Transverse colon (tissue), 4 donors: Measurements from ENCODE around the gene TMEM38A. TPM values are rescaled to one million over a fixed set of nuclear protein-coding genes. Genes with fewer than 3 reads are reported as not detected.

Experiments
- DNase-seq: peaks from one replicate; pipeline ENCODE4 v3.0.0-alpha.2; 2019
- H3K27ac ChIP-seq, 4 donors: fragments of 200-600 bp; sonication (generic); 2 replicates each; pipeline ENCODE4 v1.5.1; 2016 to 2018; ENCODE audit warnings: inconsistent platforms in 4 of 4
- H3K27me3 ChIP-seq: fragments of 200-600 bp; sonication (generic); 2 replicates; pipeline ENCODE4 v1.5.1; 2017; ENCODE audit warnings: inconsistent platforms
- H3K36me3 ChIP-seq, 4 donors: fragments of 200-600 bp; sonication (generic); 2 replicates each; pipeline ENCODE4 v1.5.1; 2017 to 2019; ENCODE audit warnings: inconsistent platforms in 4 of 4
- H3K4me1 ChIP-seq, 4 donors: fragments of 200-600 bp; sonication (generic); 2 replicates each; pipeline ENCODE4 v1.5.1; 2017 to 2020; ENCODE audit warnings: inconsistent platforms in 4 of 4
- H3K4me3 ChIP-seq, 4 donors: fragments of 200-600 bp; sonication (generic); 1 replicate in 1 of 4; 2 replicates in 3 of 4; pipeline versions ENCODE4 v1.5.1 to v1.6.1; 2017 to 2019; ENCODE audit warnings: inconsistent platforms in 4 of 4
- H3K9me3 ChIP-seq, 2 donors: fragments of 200-600 bp; sonication (generic); 2 replicates each; pipeline ENCODE4 v1.5.1; 2017 to 2019; ENCODE audit warnings: inconsistent platforms in 2 of 2
- EP300 ChIP-seq: sonication (generic); formaldehyde crosslinking; IDR thresholded peaks from one replicate; pipeline ENCODE4 v1.6.1; 2017; ENCODE audit warnings: antibody characterized with exemption, low read depth
- POLR2A ChIP-seq: fragments of 450-650 bp; IDR thresholded peaks from one replicate; pipeline ENCODE4 v1.6.1; 2016; ENCODE audit warnings: antibody characterized with exemption, mild to moderate bottlenecking, moderate library complexity
- POLR2AphosphoS5 ChIP-seq, 3 donors: sonication (generic); formaldehyde crosslinking; IDR thresholded peaks; one replicate each; pipeline ENCODE4 v1.6.1; 2016; ENCODE audit warnings: antibody characterized with exemption in 3 of 3
- WGBS, 2 donors: methylation state at CpG; one replicate each; pipeline ENCODE4 v1.1.5; 2018; ENCODE audit warnings: low coverage in 1 of 2; 5-methylcytosine and 5-hydroxymethylcytosine counted together
- in situ Hi-C, 4 donors: fragments of 200-750 bp; cut with MboI; loops; one replicate each; pipeline versions ENCODE4 v1.15.0 to v1.15.1; 2017; ENCODE audit warnings: low sequenced_read_pairs in 3 of 4, low pct_ligation_motif_present in 1 of 4, low pct_unique_long_range_greater_than_20kb in 1 of 4
- intact Hi-C: fragments of 100-400 bp; cut with DNase I; formaldehyde crosslinking; loops from one replicate; pipeline ENCODE4 v1.15.1; 2023; ENCODE audit warnings: low total_unique reads
- total RNA-seq, 4 donors: library from RNA; depleted of rRNA; stranded (reverse); fragments of >200 nt; gene quantifications; one replicate each; pipeline ENCODE4 v1.1.0, GENCODE V29; 2016
- TF ChIP-seq, protein P1 (sequence below), 5 experiments: fragments of 200-600 bp in 3 of 5; fragments of 450-650 bp in 2 of 5; sonication (generic) in 3 of 5; IDR thresholded peaks; 1 replicate in 2 of 5; 2 replicates in 3 of 5; pipeline ENCODE4 v1.5.1; 2016 to 2017; ENCODE audit warnings: antibody characterized with exemption in 5 of 5, inconsistent platforms in 3 of 5, mild to moderate bottlenecking in 2 of 5, moderate library complexity in 1 of 5

The TMEM38A gene
- total RNA-seq, 4 donors from 2014 or later = 0.40 to 9.7 (median 5.1) TPM

DNA sequence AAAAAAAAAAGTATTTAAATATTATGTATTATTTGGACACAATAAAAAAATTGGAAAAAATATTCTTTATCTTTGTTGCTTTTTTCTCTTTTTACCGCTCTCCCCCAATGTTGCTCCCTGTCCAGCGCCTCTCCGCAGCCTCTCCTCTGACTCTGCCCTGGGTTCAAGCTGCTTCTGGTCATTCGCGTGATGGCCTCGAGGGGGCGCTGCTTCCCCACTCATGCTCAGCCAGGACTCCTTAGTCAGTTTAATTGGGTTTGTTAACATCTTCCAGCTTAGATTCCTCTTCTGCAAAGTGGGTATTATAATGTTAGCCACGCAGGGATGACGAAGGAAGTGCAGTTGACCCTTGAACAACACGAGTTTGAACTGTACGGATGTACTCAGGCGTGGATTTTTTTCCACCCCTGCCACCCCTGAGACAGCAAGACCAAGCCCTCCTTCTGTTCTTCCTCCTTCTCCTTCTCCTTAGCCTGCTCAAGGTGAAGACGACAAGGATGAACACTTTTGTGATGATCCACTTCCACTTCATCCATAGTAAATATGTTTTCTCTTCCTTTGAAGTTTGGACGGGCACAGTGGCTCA, 53.9 kb downstream of the TMEM38A start:
- peak; percentile 72 for DNase-seq
- 13 to 19% methylated on average over 14 of the region's 14 CpGs for WGBS, 2 donors
- in situ Hi-C loops (no loop called here), intact Hi-C loops (loop anchor here (5.0 kb wide), 1 partner anchor 443 kb away; no protein-coding TSS in a partner anchor)
- H3K27me3 ChIP-seq = no peaks in the 10 kb centered on the region
- no peaks in the 10 kb centered on the region for H3K9me3 ChIP-seq
- peaks cover 0 to 14% (median 9%) of the 10 kb centered on the region in 4 donors for H3K4me1 ChIP-seq
- no peak overlapping the region for H3K27ac ChIP-seq
- no peaks in the 10 kb centered on the region for H3K36me3 ChIP-seq
- H3K4me3 ChIP-seq = no peak overlapping the region
- TF ChIP-seq, protein P1, sequence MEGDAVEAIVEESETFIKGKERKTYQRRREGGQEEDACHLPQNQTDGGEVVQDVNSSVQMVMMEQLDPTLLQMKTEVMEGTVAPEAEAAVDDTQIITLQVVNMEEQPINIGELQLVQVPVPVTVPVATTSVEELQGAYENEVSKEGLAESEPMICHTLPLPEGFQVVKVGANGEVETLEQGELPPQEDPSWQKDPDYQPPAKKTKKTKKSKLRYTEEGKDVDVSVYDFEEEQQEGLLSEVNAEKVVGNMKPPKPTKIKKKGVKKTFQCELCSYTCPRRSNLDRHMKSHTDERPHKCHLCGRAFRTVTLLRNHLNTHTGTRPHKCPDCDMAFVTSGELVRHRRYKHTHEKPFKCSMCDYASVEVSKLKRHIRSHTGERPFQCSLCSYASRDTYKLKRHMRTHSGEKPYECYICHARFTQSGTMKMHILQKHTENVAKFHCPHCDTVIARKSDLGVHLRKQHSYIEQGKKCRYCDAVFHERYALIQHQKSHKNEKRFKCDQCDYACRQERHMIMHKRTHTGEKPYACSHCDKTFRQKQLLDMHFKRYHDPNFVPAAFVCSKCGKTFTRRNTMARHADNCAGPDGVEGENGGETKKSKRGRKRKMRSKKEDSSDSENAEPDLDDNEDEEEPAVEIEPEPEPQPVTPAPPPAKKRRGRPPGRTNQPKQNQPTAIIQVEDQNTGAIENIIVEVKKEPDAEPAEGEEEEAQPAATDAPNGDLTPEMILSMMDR (IDR thresholded peaks at IDR 0.05) = peak; percentile 79 to 89 (median 85)
- no peak for TF ChIP-seq POLR2AphosphoS5 (IDR thresholded peaks at IDR 0.05)

DNA sequence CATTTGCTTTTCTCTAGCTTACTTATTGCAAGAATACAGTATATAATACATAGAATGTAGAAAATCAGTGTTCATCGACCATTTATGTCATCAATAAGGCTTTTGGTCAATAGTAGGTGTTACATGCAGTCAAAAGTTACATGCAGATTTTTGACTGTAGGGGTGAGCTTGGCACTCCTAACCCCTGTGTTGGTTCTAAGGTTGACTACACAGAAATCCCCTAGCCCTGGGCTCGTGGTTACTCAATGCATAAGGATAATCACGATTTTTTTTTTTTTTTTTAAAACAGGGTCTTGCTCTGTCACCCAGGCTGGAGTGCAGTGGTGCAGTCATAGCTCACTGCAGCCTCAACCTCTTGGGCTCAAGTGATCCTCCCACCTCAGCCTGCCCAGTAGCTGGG, 54.7 kb downstream of the TMEM38A start:
- H3K4me1 ChIP-seq = peaks cover 0 to 18% (median 9%) of the 10 kb centered on the region in 4 donors
- no peaks in the 10 kb centered on the region for H3K27me3 ChIP-seq
- WGBS, 2 donors = 70 to 84% methylated on average over 3 of the region's 3 CpGs
- in situ Hi-C loops = no loop called here
- H3K36me3 ChIP-seq = no peaks in the 10 kb centered on the region
- H3K9me3 ChIP-seq = no peaks in the 10 kb centered on the region
- H3K4me3 ChIP-seq = no peak overlapping the region
- H3K27ac ChIP-seq = no peak overlapping the region
- intact Hi-C loops = loop anchor here (5.0 kb wide), 1 partner anchor 442 kb away; no protein-coding TSS in a partner anchor
- no peak for DNase-seq
- TF ChIP-seq POLR2AphosphoS5 (IDR thresholded peaks at IDR 0.05) (no peak), POLR2A (no peak), EP300 (no peak)
- TF ChIP-seq, protein P1 (IDR thresholded peaks at IDR 0.05) = no peak

DNA sequence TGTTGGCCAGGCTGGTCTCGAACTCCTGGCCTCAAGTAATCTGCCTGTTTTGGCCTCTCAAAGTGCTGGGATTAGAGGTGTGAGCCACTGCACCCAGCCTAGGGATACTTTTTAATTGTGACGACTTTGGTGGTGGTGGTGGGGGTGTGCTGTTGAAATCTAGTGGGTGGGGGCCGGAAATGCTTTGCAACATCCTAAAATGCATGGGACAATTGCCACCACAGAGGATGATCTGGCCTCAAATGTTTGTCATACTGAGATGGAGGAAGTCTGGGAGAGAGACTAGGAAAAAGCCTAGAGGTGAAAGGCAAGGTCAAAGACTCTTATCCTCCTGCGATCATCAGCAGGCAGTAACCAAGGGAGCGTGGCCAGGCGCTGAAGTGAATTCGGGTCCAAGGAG, 60.1 kb downstream of the TMEM38A start:
- in situ Hi-C loops (no loop called here), intact Hi-C loops (no loop called here)
- no peak overlapping the region for H3K4me3 ChIP-seq
- no peaks in the 10 kb centered on the region for H3K9me3 ChIP-seq
- no peaks in the 10 kb centered on the region for H3K27me3 ChIP-seq
- DNase-seq = no peak
- H3K4me1 ChIP-seq = peaks cover 0 to 11% (median 6%) of the 10 kb centered on the region in 4 donors
- H3K27ac ChIP-seq = no peak overlapping the region
- TF ChIP-seq POLR2A (no peak), EP300 (no peak), POLR2AphosphoS5 (IDR thresholded peaks at IDR 0.05) (no peak)
- TF ChIP-seq, protein P1 (IDR thresholded peaks at IDR 0.05) = no peak
- 78 to 85% methylated on average over 4 to 7 of the region's 7 CpGs for WGBS, 2 donors
- no peaks in the 10 kb centered on the region for H3K36me3 ChIP-seq

DNA sequence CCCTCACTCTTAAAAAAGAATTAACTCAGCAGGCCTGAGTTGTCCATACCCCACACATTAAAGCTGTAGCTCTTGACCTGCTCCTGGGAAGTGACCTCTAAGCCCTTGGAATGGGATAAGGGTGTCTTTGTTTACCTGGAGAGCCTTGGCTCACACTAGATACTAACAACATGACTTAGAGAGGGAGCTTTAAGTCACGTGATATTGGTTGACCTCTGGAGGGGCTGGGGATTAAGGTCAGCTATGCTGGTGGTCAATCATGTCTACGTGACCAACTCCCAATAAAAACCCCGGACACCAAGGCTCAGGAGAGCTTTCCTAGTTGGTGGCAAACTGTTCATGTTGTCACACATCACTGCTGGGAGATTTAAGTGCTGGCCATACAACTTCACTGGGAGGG, 61.7 kb downstream of the TMEM38A start:
- DNase-seq = no peak
- 64% methylated on average over 3 of the region's 3 CpGs; no CpG with 5 or more reads in 1 of the 2 donors for WGBS, 2 donors

More for the DNA sequence above, 61.7 kb downstream of the TMEM38A start:
- intact Hi-C loops (no loop called here), in situ Hi-C loops (no loop called here)
- Histone ChIP-seq H3K27ac (no peak overlapping the region), H3K27me3 (no peaks in the 10 kb centered on the region), H3K4me1 (peaks cover 0 to 11% (median 6%) of the 10 kb centered on the region in 4 donors), H3K4me3 (no peak overlapping the region), H3K9me3 (no peaks in the 10 kb centered on the region), H3K36me3 (no peaks in the 10 kb centered on the region)
- TF ChIP-seq, protein P1 (IDR thresholded peaks at IDR 0.05) = no peak
- TF ChIP-seq POLR2AphosphoS5 (IDR thresholded peaks at IDR 0.05) (no peak), EP300 (no peak), POLR2A (no peak)
